ENCODE data around the gene NAA25. TPM values are rescaled to one million over a fixed set of nuclear protein-coding genes. Genes with fewer than 3 reads are reported as not detected.
"Not testable (repeated sequence)": the region's sequence is repeated elsewhere in the genome, so short reads cannot be mapped to it uniquely, and the experiment has no call there.

NAA25 gene
- total RNA-seq, 1 experiment from 2014 or later: 41.0 TPM

GRCh38 chr12:112011685-112012084 lies 96.9 kb downstream of the NAA25 start:
- intact Hi-C loops (cut with micrococcal nuclease; ENCODE audit: unreplicated experiment): loop anchor here (2.0 to 5.0 kb wide), 2 partner anchors 67 to 189 kb away; no protein-coding TSS in a partner anchor

DNA sequence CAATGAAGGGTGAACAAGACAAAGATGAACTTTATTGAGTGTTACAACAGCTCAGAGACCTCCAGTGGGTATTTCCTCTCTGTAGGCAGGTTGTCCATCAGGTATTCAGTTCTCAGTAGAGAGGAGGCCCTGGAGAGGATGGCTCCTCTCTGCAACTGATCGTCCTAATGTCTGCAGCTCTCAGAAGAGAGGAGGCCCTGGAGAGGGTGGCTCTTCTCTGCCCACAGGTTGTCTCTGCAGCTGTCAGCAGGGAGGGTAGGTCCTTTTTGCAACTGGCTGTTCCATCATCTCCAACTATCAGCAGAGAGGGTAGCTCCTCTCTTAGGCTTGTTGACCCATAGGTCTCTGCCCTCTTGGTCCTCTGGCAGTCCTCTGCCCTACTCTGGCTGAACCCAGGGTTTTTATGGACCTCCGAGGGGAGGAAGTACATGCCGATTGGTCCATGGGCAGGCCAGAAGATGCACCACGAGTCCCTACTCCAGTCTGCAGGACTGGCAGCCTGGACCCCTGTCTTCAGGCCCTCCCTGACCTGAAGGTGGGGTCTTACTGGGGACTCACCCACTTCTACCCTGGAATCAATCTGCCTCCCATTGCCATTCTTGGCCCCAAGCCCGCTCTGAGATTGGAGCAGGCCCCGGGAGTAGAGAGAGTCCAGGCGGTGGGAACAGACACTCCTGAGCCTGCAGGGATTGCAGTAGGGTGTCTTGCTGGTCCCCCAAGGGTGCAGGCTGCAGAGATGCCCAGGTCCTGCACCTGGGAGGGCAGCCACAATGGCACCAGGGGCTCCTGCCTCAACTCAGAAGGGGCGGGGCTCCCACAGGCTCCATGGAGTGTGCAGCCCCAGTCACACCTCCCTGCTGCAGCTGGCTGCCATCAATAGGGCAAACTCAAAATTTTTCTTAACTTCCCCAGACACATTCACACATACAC lies 97.9 kb downstream of the NAA25 start:
- ChIA-PET CTCF (no interaction called here), POLR2A (no interaction called here)
- peaks cover 14% of the 10 kb centered on the region for H3K4me1 ChIP-seq
- intact Hi-C loops (cut with micrococcal nuclease; ENCODE audit: unreplicated experiment): loop anchor here (5.0 kb wide), 1 partner anchor 188 kb away; no protein-coding TSS in a partner anchor
- H3K36me3 ChIP-seq (ENCODE audit: control insufficient read depth, insufficient read depth, low read length): no peaks in the 10 kb centered on the region
- Mint-ChIP-seq H3K4me3 (ENCODE audit: unreplicated experiment) (peak overlapping the region; percentile 90), H3K27ac (ENCODE audit: unreplicated experiment) (no peak overlapping the region), H3K36me3 (ENCODE audit: insufficient read depth, unreplicated experiment) (peaks cover 33% of the 10 kb centered on the region), H3K9me3 (ENCODE audit: unreplicated experiment) (peaks cover 2% of the 10 kb centered on the region), H3K27me3 (ENCODE audit: insufficient read depth, unreplicated experiment) (no peaks in the 10 kb centered on the region), H3K4me1 (ENCODE audit: low read depth, unreplicated experiment) (peaks cover 15% of the 10 kb centered on the region)
- DNase-seq: no peak
- no peaks in the 10 kb centered on the region for H3K9me3 ChIP-seq
- H3K27me3 ChIP-seq (replicated peaks; ENCODE audit: control insufficient read depth, insufficient read depth, low read length): no peaks in the 10 kb centered on the region
- TF ChIP-seq, protein P1, sequence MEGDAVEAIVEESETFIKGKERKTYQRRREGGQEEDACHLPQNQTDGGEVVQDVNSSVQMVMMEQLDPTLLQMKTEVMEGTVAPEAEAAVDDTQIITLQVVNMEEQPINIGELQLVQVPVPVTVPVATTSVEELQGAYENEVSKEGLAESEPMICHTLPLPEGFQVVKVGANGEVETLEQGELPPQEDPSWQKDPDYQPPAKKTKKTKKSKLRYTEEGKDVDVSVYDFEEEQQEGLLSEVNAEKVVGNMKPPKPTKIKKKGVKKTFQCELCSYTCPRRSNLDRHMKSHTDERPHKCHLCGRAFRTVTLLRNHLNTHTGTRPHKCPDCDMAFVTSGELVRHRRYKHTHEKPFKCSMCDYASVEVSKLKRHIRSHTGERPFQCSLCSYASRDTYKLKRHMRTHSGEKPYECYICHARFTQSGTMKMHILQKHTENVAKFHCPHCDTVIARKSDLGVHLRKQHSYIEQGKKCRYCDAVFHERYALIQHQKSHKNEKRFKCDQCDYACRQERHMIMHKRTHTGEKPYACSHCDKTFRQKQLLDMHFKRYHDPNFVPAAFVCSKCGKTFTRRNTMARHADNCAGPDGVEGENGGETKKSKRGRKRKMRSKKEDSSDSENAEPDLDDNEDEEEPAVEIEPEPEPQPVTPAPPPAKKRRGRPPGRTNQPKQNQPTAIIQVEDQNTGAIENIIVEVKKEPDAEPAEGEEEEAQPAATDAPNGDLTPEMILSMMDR (IDR thresholded peaks at IDR 0.05; ENCODE audit: insufficient read depth in 1 of 2, low read depth in 1 of 2, low read length in 1 of 2, severe bottlenecking in 1 of 2, unreplicated experiment in 1 of 2): no peak
- BruUV-seq (replicated peaks): no TSS peak
- no peak overlapping the region for H3K4me3 ChIP-seq (ENCODE audit: low read depth, low read length)

More at GRCh38 chr12:112011685-112012084, 96.9 kb downstream of the NAA25 start:
- H3K36me3 ChIP-seq (ENCODE audit: control insufficient read depth, insufficient read depth, low read length): no peaks in the 10 kb centered on the region
- H3K27me3 ChIP-seq (replicated peaks; ENCODE audit: control insufficient read depth, insufficient read depth, low read length): no peaks in the 10 kb centered on the region
- POLR2A ChIA-PET: interaction anchor here (0.6 kb wide), 1 partner anchor 79 kb away, joined by 3 read pairs; no protein-coding TSS in a partner anchor
- H3K4me3 ChIP-seq (ENCODE audit: low read depth, low read length): peak overlapping the region; percentile 62
- CTCF ChIA-PET: no interaction called here
- peaks cover 10% of the 10 kb centered on the region for H3K9me3 Mint-ChIP-seq (ENCODE audit: unreplicated experiment)
- BruUV-seq (replicated peaks): no TSS peak
- H3K4me3 Mint-ChIP-seq (ENCODE audit: unreplicated experiment): peak overlapping the region; percentile 90
- TF ChIP-seq, protein P1 (IDR thresholded peaks at IDR 0.05; ENCODE audit: insufficient read depth in 1 of 2, low read depth in 1 of 2, low read length in 1 of 2, severe bottlenecking in 1 of 2, unreplicated experiment in 1 of 2): no peak
- no peaks in the 10 kb centered on the region for H3K27me3 Mint-ChIP-seq (ENCODE audit: insufficient read depth, unreplicated experiment)
- no peaks in the 10 kb centered on the region for H3K9me3 ChIP-seq
- H3K4me1 Mint-ChIP-seq (ENCODE audit: low read depth, unreplicated experiment): peaks cover 14% of the 10 kb centered on the region
- no peak for DNase-seq
- H3K4me1 ChIP-seq: peaks cover 7% of the 10 kb centered on the region; the same call in 1 of the 2 replicates
- peaks cover 43% of the 10 kb centered on the region for H3K36me3 Mint-ChIP-seq (ENCODE audit: insufficient read depth, unreplicated experiment)
- peak overlapping the region; percentile 91 for H3K27ac Mint-ChIP-seq (ENCODE audit: unreplicated experiment)

DNA sequence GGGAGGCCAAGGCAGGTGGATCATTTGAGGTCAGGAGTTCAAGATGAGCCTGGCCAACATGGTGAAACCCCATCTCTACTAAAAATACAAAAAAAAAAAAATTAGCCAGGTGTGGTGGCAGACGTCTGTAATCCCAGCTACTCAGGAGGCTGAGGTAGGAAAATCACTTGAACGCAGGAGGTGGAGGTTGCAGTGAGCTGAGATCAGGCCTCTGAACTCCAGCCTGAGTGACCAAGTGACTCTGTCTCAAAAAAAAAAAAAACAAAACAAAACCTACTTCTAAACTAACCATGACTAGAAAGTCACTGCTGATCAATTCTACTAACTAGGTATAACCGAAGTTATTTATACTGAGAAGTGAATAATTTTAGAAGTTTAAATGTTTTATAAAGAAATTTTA lies 99.0 kb downstream of the NAA25 start:
- POLR2A ChIA-PET: interaction anchor here (0.7 kb wide), 1 partner anchor 346 kb away, joined by 7 read pairs; no protein-coding TSS in a partner anchor
- BruUV-seq (replicated peaks): not testable (repeated sequence)

More for the DNA sequence above, 99.0 kb downstream of the NAA25 start:
- H3K27me3 Mint-ChIP-seq (ENCODE audit: insufficient read depth, unreplicated experiment); H3K9me3 Mint-ChIP-seq (ENCODE audit: unreplicated experiment); H3K27me3 ChIP-seq (replicated peaks; ENCODE audit: control insufficient read depth, insufficient read depth, low read length); H3K36me3 ChIP-seq (ENCODE audit: control insufficient read depth, insufficient read depth, low read length); H3K4me3 ChIP-seq (ENCODE audit: low read depth, low read length); H3K4me3 Mint-ChIP-seq (ENCODE audit: unreplicated experiment); H3K27ac Mint-ChIP-seq (ENCODE audit: unreplicated experiment); H3K9me3 ChIP-seq; DNase-seq; CTCF ChIA-PET; intact Hi-C loops (cut with micrococcal nuclease; ENCODE audit: unreplicated experiment): not testable (repeated sequence)
- H3K4me1 Mint-ChIP-seq (ENCODE audit: low read depth, unreplicated experiment): peaks cover 19% of the 10 kb centered on the region
- peaks cover 14% of the 10 kb centered on the region for H3K4me1 ChIP-seq
- peaks cover 25% of the 10 kb centered on the region for H3K36me3 Mint-ChIP-seq (ENCODE audit: insufficient read depth, unreplicated experiment)
